PC-9 (cell line): ENCODE measurements around the gene DMTF1. TPM values are rescaled to one million over a fixed set of nuclear protein-coding genes. Genes with fewer than 3 reads are reported as not detected.

Experiments used
- BruUV-seq: library from RNA; stranded (reverse); fragments of 400-500 nt; replicated peaks from 2 replicates; lab custom pipeline; 2021; lab: Mats Ljungman, UMichigan
- CTCF ChIA-PET: fragments of 300-600 bp; sonication (Branson Sonifier 250); formaldehyde crosslinking; loops from one replicate; lab custom pipeline; 2022; ENCODE audit warnings: antibody characterized with exemption; lab: Charles Lee
- POLR2A ChIA-PET: fragments of 300-600 bp; sonication (Branson Sonifier 250); formaldehyde crosslinking; loops from one replicate; lab custom pipeline; 2022; ENCODE audit warnings: antibody characterized with exemption; ENCODE audit not compliant: unreplicated experiment; lab: Charles Lee
- DNase-seq, 2 experiments: peaks; one replicate each; pipeline versions ENCODE4 v3.0.0 to v3.0.0-alpha.2; 2015 to 2022; ENCODE audit warnings: mixed read lengths in 1 of 2
- H2AFZ ChIP-seq: fragments of 200-600 bp; sonication (generic); 2 replicates; pipeline ENCODE4 v1.8.1; 2017; ENCODE audit warnings: antibody characterized with exemption
- H3F3A ChIP-seq: fragments of 200-600 bp; sonication (generic); 2 replicates; pipeline ENCODE4 v1.8.1; 2017; ENCODE audit warnings: antibody characterized with exemption, mild to moderate bottlenecking, low read depth; ENCODE audit not compliant: insufficient read depth
- H3K27ac ChIP-seq: fragments of 200-600 bp; sonication (generic); 2 replicates; pipeline ENCODE4 v1.6.1; 2016; ENCODE audit warnings: mixed run types
- H3K27me3 ChIP-seq: fragments of 200-600 bp; sonication (generic); 2 replicates; pipeline ENCODE4 v1.6.1; 2016; ENCODE audit warnings: low read depth, mixed run types; ENCODE audit not compliant: insufficient read depth
- H3K36me3 ChIP-seq: fragments of 200-600 bp; sonication (generic); 2 replicates; pipeline ENCODE4 v1.6.1; 2016; ENCODE audit warnings: low read depth, mixed run types
- H3K4me1 ChIP-seq: fragments of 200-600 bp; sonication (generic); replicated peaks from 2 replicates; pipeline ENCODE4 v1.6.1; 2016; ENCODE audit warnings: mixed run types; ENCODE audit not compliant: insufficient read depth
- H3K4me2 ChIP-seq: fragments of 200-600 bp; sonication (generic); 2 replicates; pipeline ENCODE4 v1.6.1; 2017; ENCODE audit warnings: mixed run types
- H3K4me3 ChIP-seq: fragments of 200-600 bp; sonication (generic); 2 replicates; pipeline ENCODE4 v1.6.1; 2016; ENCODE audit warnings: mixed run types
- H3K79me2 ChIP-seq: fragments of 200-600 bp; sonication (generic); 2 replicates; pipeline ENCODE4 v1.6.1; 2017; ENCODE audit warnings: low read depth, mixed run types
- H3K9me2 ChIP-seq: fragments of 200-600 bp; sonication (generic); 2 replicates; pipeline ENCODE4 v1.8.1; 2017; ENCODE audit warnings: mild to moderate bottlenecking; ENCODE audit not compliant: insufficient read depth
- H3K9me3 ChIP-seq: fragments of 200-600 bp; sonication (generic); 2 replicates; pipeline ENCODE4 v1.8.1; 2016; ENCODE audit warnings: low read depth; ENCODE audit not compliant: insufficient read depth
- H4K20me1 ChIP-seq: fragments of 200-600 bp; sonication (generic); 2 replicates; pipeline ENCODE4 v1.8.1; 2017; ENCODE audit not compliant: insufficient read depth
- EZH2 ChIP-seq: fragments of 200-600 bp; sonication (generic); IDR thresholded peaks from 2 replicates; pipeline ENCODE4 v1.8.0; 2017; ENCODE audit warnings: antibody characterized with exemption, low read depth
- intact Hi-C: fragments of 100-400 bp; cut with micrococcal nuclease; formaldehyde crosslinking; loops from one replicate; pipeline ENCODE4 v1.10.0; 2022; ENCODE audit not compliant: unreplicated experiment
- total RNA-seq: library from RNA; stranded (reverse); gene quantifications from 2 replicates; pipeline ENCODE4 v1.2.3, GENCODE V29; 2021
- TF ChIP-seq, protein P1 (sequence below): fragments of 200-600 bp; sonication (generic); conservative IDR thresholded peaks from 2 replicates; pipeline ENCODE4 v1.6.1; 2017; ENCODE audit warnings: mixed run types, antibody characterized with exemption, mild to moderate bottlenecking, moderate library complexity

The DMTF1 gene
- total RNA-seq, 1 experiment from 2014 or later: 54.0 TPM

- no peaks in the 10 kb centered on the region for H3K9me2 ChIP-seq
- no peaks in the 10 kb centered on the region for H4K20me1 ChIP-seq
- DNase-seq: peak; percentile 39 to 47
- peaks cover 20% of the 10 kb centered on the region for H3K4me1 ChIP-seq
- H3F3A ChIP-seq: 0 out of 2 replicates have a peak, but pooled peaks cover 8% of the 10 kb centered on the region
- no peaks in the 10 kb centered on the region for H3K27me3 ChIP-seq
- peak overlapping the region; percentile 94 for H3K4me3 ChIP-seq
- POLR2A ChIA-PET: no interaction called here
- no peaks in the 10 kb centered on the region for H3K36me3 ChIP-seq
- H3K4me2 ChIP-seq: peak overlapping the region; percentile 95
- intact Hi-C loops: loop anchor here (1.0 to 5.0 kb wide), 3 partner anchors 66 to 1522 kb away; partner anchors contain the start of gene DMTF1
- no peaks in the 10 kb centered on the region for H3K9me3 ChIP-seq
- peak overlapping the region; percentile 36 for H3K27ac ChIP-seq
- CTCF ChIA-PET: no interaction called here
- TF ChIP-seq, protein P1, sequence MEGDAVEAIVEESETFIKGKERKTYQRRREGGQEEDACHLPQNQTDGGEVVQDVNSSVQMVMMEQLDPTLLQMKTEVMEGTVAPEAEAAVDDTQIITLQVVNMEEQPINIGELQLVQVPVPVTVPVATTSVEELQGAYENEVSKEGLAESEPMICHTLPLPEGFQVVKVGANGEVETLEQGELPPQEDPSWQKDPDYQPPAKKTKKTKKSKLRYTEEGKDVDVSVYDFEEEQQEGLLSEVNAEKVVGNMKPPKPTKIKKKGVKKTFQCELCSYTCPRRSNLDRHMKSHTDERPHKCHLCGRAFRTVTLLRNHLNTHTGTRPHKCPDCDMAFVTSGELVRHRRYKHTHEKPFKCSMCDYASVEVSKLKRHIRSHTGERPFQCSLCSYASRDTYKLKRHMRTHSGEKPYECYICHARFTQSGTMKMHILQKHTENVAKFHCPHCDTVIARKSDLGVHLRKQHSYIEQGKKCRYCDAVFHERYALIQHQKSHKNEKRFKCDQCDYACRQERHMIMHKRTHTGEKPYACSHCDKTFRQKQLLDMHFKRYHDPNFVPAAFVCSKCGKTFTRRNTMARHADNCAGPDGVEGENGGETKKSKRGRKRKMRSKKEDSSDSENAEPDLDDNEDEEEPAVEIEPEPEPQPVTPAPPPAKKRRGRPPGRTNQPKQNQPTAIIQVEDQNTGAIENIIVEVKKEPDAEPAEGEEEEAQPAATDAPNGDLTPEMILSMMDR: no peak
- TF ChIP-seq EZH2: no peak
- 0 out of 2 replicates have a peak, but pooled peaks cover 11% of the 10 kb centered on the region for H3K79me2 ChIP-seq
- peak overlapping the region; percentile 98 for H2AFZ ChIP-seq
- BruUV-seq: TSS peak; percentile 26
Observed at GRCh38 chr7:87218796-87219544, 66.7 kb downstream of the DMTF1 start.

DNA sequence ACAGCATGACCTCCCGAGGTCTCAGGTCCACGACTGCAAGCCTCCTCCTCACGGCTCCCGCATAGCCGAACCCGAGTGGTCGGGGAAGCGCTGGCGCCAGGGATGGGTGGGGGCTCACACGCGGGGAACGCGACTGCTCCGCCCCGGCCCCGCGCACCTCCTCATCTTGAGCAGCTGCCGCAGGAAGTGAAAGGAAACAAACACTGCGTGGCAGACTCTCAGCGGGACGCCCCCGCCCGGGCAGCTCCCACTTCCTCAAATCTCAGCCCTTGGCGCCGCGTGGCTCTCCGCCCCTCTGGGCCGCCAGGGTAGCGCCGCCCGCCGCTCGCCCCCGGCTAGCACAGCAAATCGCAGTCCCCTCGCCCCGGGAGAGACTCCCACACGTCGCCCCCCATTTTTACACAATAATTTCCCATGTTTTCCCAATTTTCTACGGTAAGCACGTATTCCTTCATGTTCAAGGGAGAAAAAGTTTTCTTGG is 67.3 kb downstream of the DMTF1 start, which contains the start of gene TMEM243:
TMEM243 (minus strand) TSS at position 188 of the 481 bp plus-strand sequence. CDS start 229 bp downstream, outside the sequence.
- ChIA-PET CTCF (no interaction called here), POLR2A (no interaction called here)
- H3K9me2 ChIP-seq: no peaks in the 10 kb centered on the region
- peak within 1 kb of the TSS; percentile 98 for H2AFZ ChIP-seq
- 0 out of 2 replicates have a peak, but pooled peaks cover 8% of the 10 kb centered on the region for H3F3A ChIP-seq
- H4K20me1 ChIP-seq: no peaks in the 10 kb centered on the region
- H3K36me3 ChIP-seq: no peaks in the 10 kb centered on the region
- no peak for TF ChIP-seq EZH2
- TF ChIP-seq, protein P1: no peak
- peak within 1 kb of the TSS; percentile 95 for H3K4me2 ChIP-seq
- H3K27me3 ChIP-seq: no peaks in the 10 kb centered on the region
- intact Hi-C loops: loop anchor here (1.0 to 10.0 kb wide), 5 partner anchors 67 to 1522 kb away; partner anchors contain the start of genes DBF4, DMTF1 and SLC25A40
- peak within 1 kb of the TSS; percentile 94 for H3K4me3 ChIP-seq
- DNase-seq: peak; percentile 57 to 64
- peaks cover 20% of the 10 kb centered on the region for H3K4me1 ChIP-seq
- peak within 1 kb of the TSS; percentile 36 for H3K27ac ChIP-seq
- BruUV-seq: no TSS peak
- H3K79me2 ChIP-seq: 0 out of 2 replicates have a peak, but pooled peaks cover 11% of the 10 kb centered on the region
- H3K9me3 ChIP-seq: no peaks in the 10 kb centered on the region

- Histone ChIP-seq H3K4me3 (peak overlapping the region; percentile 94), H3K27me3 (no peaks in the 10 kb centered on the region), H3K79me2 (0 out of 2 replicates have a peak, but pooled peaks cover 11% of the 10 kb centered on the region), H3K9me2 (no peaks in the 10 kb centered on the region; the same call in 1 of the 2 replicates), H3K4me2 (peak overlapping the region; percentile 95), H3K27ac (peak overlapping the region; percentile 36; the same call in 1 of the 2 replicates), H3F3A (0 out of 2 replicates have a peak, but pooled peaks cover 8% of the 10 kb centered on the region), H3K4me1 (peaks cover 20% of the 10 kb centered on the region), H3K9me3 (no peaks in the 10 kb centered on the region), H4K20me1 (no peaks in the 10 kb centered on the region), H3K36me3 (no peaks in the 10 kb centered on the region), H2AFZ (peak overlapping the region; percentile 98)
- intact Hi-C loops: loop anchor here (10.0 kb wide), 2 partner anchors 195 to 655 kb away; partner anchors contain the start of genes DBF4 and SLC25A40
- peak; percentile 62 to 78 for DNase-seq
- BruUV-seq: no TSS peak
- TF ChIP-seq, protein P1: no peak
- ChIA-PET POLR2A (interaction anchor here (0.5 to 0.6 kb wide), 2 partner anchors 1021 to 1044 kb away, joined by 4 read pairs; no protein-coding TSS in a partner anchor), CTCF (no interaction called here)
Observed at GRCh38 chr7:87220026-87220733, 67.9 kb downstream of the DMTF1 start.
